Measurements from ENCODE around the gene UBE2E1.

DNA sequence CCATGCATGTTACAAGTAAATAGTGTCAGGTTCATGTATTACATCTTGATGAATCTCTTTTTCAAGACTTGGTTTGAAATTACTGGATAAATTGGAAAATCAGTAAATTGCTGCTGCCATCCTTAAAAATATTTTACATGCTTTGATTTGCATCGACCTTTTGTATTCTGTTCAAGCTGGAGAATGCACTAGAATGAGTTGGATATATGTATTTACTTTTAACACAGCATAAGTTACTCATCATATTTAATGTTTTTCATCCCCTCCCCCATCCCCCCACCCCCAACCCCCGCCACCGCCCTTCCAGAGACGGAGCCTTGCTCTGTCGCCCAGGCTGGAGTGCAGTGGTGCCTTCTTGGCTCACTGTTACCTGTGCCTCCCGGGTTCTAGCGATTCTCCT, 16.8 kb downstream of the UBE2E1 start:
- TF ChIP-seq EZH2 (IDR thresholded peaks at IDR 0.05) (no peak), POLR2AphosphoS5 (IDR thresholded peaks at IDR 0.05; ENCODE audit: borderline replicate concordance, low read depth, low read length) (no peak), FOXP2 (optimal IDR thresholded peaks at IDR 0.05; ENCODE audit: control extremely low read depth, extremely low read length, insufficient read depth) (no peak)
